Activated CD8-positive, alpha-beta memory T cell treated with anti-CD3 and anti-CD28 coated beads for 48 hours (primary cell): ENCODE results near the gene ITPR1.

ENCODE experiments used
- DNase-seq, 3 experiments: peaks; one replicate each; pipeline ENCODE4 v3.0.0-alpha.2; 2020; ENCODE audit warnings: low read depth in 2 of 3, low spot score in 2 of 3

Gene ITPR1

GRCh38 chr3:4508048-4508981 lies 15.2 kb downstream of the ITPR1 start:
- DNase-seq: no peak

- no peak for DNase-seq
Measured at GRCh38 chr3:4509043-4509442, 15.9 kb downstream of the ITPR1 start.

GRCh38 chr3:4509983-4510755 lies 17.0 kb downstream of the ITPR1 start:
- DNase-seq: no peak

GRCh38 chr3:4511491-4512262 lies 18.5 kb downstream of the ITPR1 start:
- no peak for DNase-seq

GRCh38 chr3:4512895-4513616 lies 19.9 kb downstream of the ITPR1 start:
- no peak for DNase-seq

- DNase-seq: no peak
Measured at GRCh38 chr3:4514321-4514720, 21.2 kb downstream of the ITPR1 start.

- no peak for DNase-seq
Measured at GRCh38 chr3:4514916-4515315, 21.8 kb downstream of the ITPR1 start.

GRCh38 chr3:4515916-4516579 lies 22.9 kb downstream of the ITPR1 start:
- DNase-seq: no peak

- no peak for DNase-seq
Measured at GRCh38 chr3:4517093-4517492, 23.9 kb downstream of the ITPR1 start.

- DNase-seq: no peak
Measured at GRCh38 chr3:4517643-4518311, 24.6 kb downstream of the ITPR1 start.

- DNase-seq: no peak
Measured at GRCh38 chr3:4520033-4520816, 27.1 kb downstream of the ITPR1 start.

- no peak for DNase-seq
Measured at GRCh38 chr3:4522947-4523346, 29.8 kb downstream of the ITPR1 start.

- DNase-seq: no peak
Measured at GRCh38 chr3:4523710-4524698, 30.9 kb downstream of the ITPR1 start.

- DNase-seq: no peak
Measured at GRCh38 chr3:4525560-4526223, 32.5 kb downstream of the ITPR1 start.

GRCh38 chr3:4528320-4528719 lies 35.2 kb downstream of the ITPR1 start:
- no peak for DNase-seq

GRCh38 chr3:4528819-4529600 lies 35.9 kb downstream of the ITPR1 start:
- DNase-seq: no peak
